NCI-H2227 (cell line): ENCODE results near the gene JPH3.

Experiments
- DNase-seq: peaks from one replicate; lab custom pipeline; 2025; ENCODE audit not compliant: unreplicated experiment; lab: John Stamatoyannopoulos, UW

The JPH3 gene

GRCh38 chr16:87733190-87733589 is 130.9 kb downstream of the JPH3 start:
- no peak for DNase-seq

DNA sequence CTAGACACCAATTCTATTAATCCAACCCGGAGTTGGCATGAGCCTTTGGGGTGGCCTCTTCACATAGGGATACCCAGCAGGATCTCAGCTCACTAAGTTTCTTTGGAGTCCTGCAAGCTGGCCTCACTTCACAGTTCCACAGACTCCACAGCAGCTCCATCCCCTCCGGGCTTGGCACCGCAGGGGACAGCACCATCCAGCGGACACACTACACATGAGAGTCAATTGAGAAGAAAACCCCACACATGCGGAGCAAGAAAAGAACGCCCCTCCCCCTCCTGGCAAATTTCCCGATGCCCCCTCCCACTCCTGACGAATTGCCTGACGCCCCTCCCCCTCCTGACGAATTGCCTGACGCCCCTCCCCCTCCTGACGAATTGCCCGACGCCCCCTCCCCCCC is 132.3 kb downstream of the JPH3 start:
- DNase-seq = no peak

- no peak for DNase-seq
Measured at GRCh38 chr16:87735270-87736007, 133.1 kb downstream of the JPH3 start.

DNA sequence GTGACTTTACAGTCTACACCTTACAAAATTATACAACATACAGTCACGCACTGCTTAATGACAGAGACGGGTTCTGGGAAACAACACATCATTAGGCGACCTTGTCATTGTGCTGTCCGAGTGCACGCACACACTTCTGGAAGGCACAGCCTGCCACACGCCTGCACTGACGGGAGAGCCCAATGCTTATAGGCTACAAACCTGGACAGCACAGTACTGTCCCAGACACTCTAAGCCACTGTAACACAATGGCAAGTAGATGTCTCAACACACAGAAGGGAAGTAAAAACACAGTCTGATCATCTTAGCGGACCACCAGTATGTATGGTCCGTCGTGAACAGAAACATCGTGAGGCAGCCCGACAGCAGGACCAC is 133.7 kb downstream of the JPH3 start:
- DNase-seq = no peak

GRCh38 chr16:87739801-87740200 is 137.5 kb downstream of the JPH3 start:
- DNase-seq = no peak

DNA sequence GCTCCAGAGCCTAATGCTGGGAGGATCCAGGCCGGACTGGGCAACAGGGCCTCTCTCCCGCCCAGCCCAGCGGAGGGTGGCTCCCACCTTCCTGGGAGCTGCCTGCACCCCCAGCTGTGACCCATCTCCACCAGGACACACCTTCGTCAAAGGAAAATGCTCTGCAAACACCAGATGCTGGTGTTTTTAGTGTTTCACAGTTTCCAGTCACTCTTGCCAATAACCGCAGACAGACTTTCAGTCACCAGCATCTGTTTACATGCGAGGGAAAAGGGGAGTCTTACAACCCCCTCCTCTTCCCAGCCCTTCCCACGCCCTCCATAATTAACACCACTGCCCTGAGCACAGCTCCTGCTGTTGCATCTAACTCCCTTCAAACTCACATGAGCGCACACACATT is 138.1 kb downstream of the JPH3 start:
- no peak for DNase-seq

GRCh38 chr16:87740909-87741424 is 138.7 kb downstream of the JPH3 start:
- DNase-seq = no peak

- DNase-seq = no peak
Measured at GRCh38 chr16:87741700-87742415, 139.6 kb downstream of the JPH3 start.

DNA sequence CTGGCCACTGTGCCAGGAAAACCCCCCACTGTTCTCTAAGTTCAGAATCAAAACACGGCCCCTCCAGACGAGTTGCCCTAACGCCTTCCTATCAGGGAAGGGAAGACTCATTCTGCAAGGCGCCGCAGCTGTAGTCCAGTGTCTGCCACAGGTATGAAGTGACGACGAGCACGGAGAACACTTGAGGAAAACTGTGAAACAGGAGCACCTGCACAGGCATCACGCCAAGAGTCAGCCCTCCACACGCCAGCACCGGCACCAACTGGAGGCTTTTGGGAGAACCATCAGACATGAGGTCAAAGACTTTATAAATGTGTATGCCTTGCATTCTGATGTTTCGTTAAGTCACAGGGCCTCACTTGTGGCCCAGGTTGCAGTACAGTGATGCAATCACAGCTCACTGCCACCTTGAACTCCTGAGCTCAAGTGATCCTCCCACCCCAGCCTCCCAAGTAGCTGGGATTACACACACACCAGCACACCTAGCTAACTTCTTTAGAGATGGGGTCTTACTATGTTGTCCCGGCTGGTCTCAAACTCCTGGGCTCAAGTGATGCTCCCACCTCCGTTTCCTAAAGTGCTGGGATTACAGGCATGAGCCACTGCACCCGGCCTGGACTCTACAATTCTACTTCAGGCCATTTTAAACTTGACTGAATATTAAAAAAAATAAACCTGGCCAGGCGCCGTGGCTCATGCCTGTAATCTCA is 140.6 kb downstream of the JPH3 start:
- DNase-seq = no peak

DNA sequence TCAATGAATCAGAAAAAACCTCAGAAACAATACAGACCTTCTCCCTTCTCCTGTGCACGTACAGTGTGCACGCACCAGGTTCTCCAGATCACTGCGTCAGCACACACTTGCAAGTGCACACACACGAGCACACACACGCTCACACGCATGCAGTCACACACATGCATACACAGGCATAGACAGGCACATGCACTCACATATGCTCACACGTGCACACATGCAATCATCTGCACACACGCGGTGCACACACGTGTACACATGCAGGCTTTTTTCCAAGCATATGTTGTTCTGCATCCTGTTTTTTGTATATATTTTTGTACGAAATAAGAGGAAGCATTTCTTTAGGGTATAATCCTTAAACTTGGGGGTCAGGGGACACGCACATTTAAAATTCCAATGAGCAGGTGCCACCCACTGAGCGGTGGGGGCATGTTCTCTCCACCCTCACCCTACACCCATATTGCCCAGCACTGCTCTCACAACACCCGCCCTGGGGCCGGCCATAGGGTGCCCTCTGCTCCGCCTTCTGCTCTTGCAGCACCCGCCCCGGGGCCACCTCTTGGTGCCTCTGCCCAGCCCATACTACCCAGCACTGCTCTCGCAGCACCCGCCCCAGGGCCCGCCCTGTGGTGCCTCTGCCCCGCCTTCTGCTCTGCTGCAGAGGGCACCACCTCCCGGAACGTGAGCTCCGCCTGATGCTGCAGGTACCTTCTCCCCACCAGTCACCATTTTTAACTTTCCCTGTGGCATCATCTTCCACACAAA is 142.6 kb downstream of the JPH3 start:
- DNase-seq = no peak

DNA sequence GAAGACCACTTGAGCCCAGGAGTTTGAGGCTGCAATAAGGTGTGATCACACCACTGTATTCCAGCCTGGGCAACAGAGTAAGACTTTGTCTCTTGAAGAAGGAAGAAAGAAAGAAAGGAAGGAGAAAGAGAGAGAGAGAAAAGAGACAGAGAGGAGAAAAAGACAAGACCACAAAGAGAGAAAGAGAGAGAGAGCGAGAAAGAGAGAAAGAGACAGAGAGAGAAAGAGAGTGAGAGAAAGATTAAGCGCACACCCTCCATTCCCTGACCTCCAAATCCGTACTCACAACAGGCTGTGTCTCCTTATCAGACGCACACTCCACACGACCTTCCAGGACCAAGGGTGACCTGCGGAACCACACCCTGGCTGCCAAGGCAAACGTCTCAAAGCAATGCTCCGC is 143.9 kb downstream of the JPH3 start:
- DNase-seq = no peak
